CD4-positive, CD25-positive, alpha-beta regulatory T cell (primary cell): ENCODE measurements around the gene MPG. TPM values are rescaled to one million over a fixed set of nuclear protein-coding genes. Genes with fewer than 3 reads are reported as not detected.

Experiments used
- ATAC-seq, 2 donors: fragments of 150-1000 bp; cut with Tn5 transposase; one replicate each; pipeline ENCODE4 v1.10.0; 2021; ENCODE audit warnings: low read depth in 2 of 2, moderate number of reproducible peaks in 2 of 2, moderate library complexity in 1 of 2
- DNase-seq, 3 donors: peaks; one replicate each; pipeline versions ENCODE4 v3.0.0 to v3.0.0-alpha.2; 2012 to 2022; ENCODE audit warnings: mixed read lengths in 1 of 3
- H3K27ac ChIP-seq: one replicate; pipeline ENCODE4 v1.7.0; 2013; ENCODE audit warnings: mild to moderate bottlenecking, low read length; ENCODE audit not compliant: insufficient read depth, poor library complexity, severe bottlenecking
- H3K27me3 ChIP-seq: one replicate; pipeline ENCODE4 v1.7.0; 2013; ENCODE audit warnings: low read length; ENCODE audit not compliant: control insufficient read depth, insufficient read depth
- H3K36me3 ChIP-seq: one replicate; pipeline ENCODE4 v1.7.0; 2013; ENCODE audit warnings: mild to moderate bottlenecking, low read length, moderate library complexity; ENCODE audit not compliant: control insufficient read depth, insufficient read depth
- H3K4me1 ChIP-seq: 2 replicates; pipeline ENCODE4 v1.7.0; 2013; ENCODE audit warnings: mild to moderate bottlenecking, low read length; ENCODE audit not compliant: insufficient read depth, control insufficient read depth, poor library complexity, severe bottlenecking
- H3K4me3 ChIP-seq: one replicate; pipeline ENCODE4 v1.7.0; 2013; ENCODE audit warnings: low read depth, mild to moderate bottlenecking, low read length, moderate library complexity
- H3K9me3 ChIP-seq, 2 experiments: 1 replicate in 1 of 2; 2 replicates in 1 of 2; pipeline ENCODE4 v1.7.0; 2013; ENCODE audit warnings: low read length in 2 of 2, mild to moderate bottlenecking in 1 of 2, moderate library complexity in 1 of 2; ENCODE audit not compliant: control insufficient read depth in 2 of 2
- H3K27ac Mint-ChIP-seq, 3 donors: one replicate each; pipeline ENCODE4 v1.8.0; 2020 to 2022; ENCODE audit warnings: mild to moderate bottlenecking in 3 of 3, mixed read lengths in 3 of 3, moderate library complexity in 2 of 3
- H3K27me3 Mint-ChIP-seq: one replicate; pipeline ENCODE4 v1.8.0; 2022; ENCODE audit warnings: mild to moderate bottlenecking, mixed read lengths
- H3K36me3 Mint-ChIP-seq: one replicate; pipeline ENCODE4 v1.8.0; 2020; ENCODE audit warnings: mixed read lengths
- H3K4me1 Mint-ChIP-seq, 4 donors: one replicate each; pipeline ENCODE4 v1.8.0; 2020 to 2022; ENCODE audit warnings: mixed read lengths in 4 of 4, mild to moderate bottlenecking in 1 of 4
- H3K4me3 Mint-ChIP-seq, 4 donors: one replicate each; pipeline ENCODE4 v1.8.0; 2020 to 2022; ENCODE audit warnings: mild to moderate bottlenecking in 4 of 4, mixed read lengths in 4 of 4, moderate library complexity in 3 of 4
- H3K9me3 Mint-ChIP-seq, 7 donors: one replicate each; pipeline ENCODE4 v1.8.0; 2020 to 2022; ENCODE audit warnings: mixed read lengths in 7 of 7, mild to moderate bottlenecking in 3 of 7, moderate library complexity in 2 of 7
- polyA plus RNA-seq, 4 donors: library from polyadenylated mRNA; unstranded; fragments of 300-500 nt; fragmentation: Illumina TruSeq; gene quantifications; one replicate each; pipeline ENCODE4 v1.2.3, GENCODE V29; 2021
- total RNA-seq: library from RNA; stranded (reverse); gene quantifications from one replicate; pipeline ENCODE4 v1.2.3, GENCODE V29; 2022

The MPG gene
- total and polyA plus RNA-seq, 5 donors from 2014 or later, result 29.2 to 82.7 (median 81.2) TPM

DNA sequence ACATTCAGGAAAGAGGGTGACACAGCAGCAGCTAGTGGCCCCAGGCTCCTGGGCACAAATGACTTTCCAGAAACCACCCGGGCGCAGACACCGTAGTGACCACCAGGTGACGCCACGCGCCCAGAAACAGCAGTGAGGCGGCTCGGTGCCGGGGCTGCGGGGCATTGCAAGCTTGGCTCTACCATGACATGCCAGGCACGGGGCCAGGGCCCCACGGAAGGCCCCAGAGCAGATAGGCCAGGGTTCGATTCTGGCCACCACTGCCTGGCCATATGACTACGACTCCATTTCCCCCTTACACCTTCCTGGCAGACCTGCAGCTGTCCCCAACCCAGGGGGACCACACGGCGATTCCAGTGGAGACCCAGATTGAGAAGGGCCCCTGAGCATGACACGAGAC is 12.3 kb upstream of the MPG start:
- no peaks in the 10 kb centered on the region for H3K36me3 Mint-ChIP-seq
- peaks cover 22% of the 10 kb centered on the region for H3K27me3 Mint-ChIP-seq
- H3K36me3 ChIP-seq, result no peaks in the 10 kb centered on the region
- H3K4me1 ChIP-seq, result no peaks in the 10 kb centered on the region
- no peak overlapping the region for H3K4me3 ChIP-seq
- no peak overlapping the region for H3K27ac Mint-ChIP-seq
- ATAC-seq, result peak; percentile 81 to 84
- H3K9me3 Mint-ChIP-seq, result peaks cover 0 to 2% (median 0%) of the 10 kb centered on the region in 7 donors
- H3K4me3 Mint-ChIP-seq, result no peak overlapping the region
- peaks cover 5% of the 10 kb centered on the region for H3K27me3 ChIP-seq
- H3K4me1 Mint-ChIP-seq, result peaks cover 0 to 6% (median 3%) of the 10 kb centered on the region in 4 donors
- peak; percentile 66 to 82 (median 79) for DNase-seq
- no peak overlapping the region for H3K27ac ChIP-seq
- H3K9me3 ChIP-seq, result no peaks in the 10 kb centered on the region

DNA sequence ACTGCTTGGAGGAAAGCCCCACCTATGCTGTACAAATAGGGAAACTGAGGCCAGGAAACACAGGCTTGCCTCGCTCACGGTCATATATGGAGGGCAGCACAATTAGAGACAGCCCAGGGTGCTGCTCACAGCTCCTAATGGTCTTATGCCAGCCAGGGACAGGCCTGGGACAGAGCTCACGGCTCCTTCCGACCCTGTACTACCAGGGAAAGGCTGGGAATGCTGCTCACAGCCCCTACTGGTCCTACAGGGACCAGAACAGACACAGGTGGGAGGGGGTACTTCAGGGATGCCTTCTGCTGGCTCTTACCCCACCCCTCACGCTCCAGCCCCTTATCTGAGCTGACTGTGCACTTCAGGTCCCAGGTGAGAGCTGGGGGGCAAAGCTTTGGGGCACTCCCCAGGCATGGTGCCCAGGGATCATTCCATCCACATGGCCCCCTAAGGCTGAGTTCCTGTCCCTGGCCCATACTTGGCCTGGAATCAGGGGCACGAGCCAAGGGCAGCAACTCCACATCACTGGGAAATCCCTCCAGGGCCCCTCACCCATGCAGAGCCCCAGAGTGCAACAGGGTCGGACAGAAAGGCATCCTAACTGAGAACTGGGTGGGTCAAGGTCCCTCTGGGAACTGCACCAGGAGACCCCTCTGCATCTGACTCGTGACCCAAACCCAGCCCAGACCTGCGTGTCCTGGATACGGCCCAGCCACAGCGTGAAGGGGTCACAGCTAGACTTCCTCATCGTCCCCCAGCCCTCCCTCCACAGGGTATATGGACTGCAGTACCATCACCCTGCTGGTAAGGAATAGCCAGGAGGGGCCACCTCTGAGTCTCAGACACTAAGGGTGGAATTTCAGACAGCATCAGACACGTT is 11.5 kb upstream of the MPG start:
- DNase-seq (no peak), ATAC-seq (no peak)
- Histone ChIP-seq H3K4me3 (no peak overlapping the region), H3K9me3 (no peaks in the 10 kb centered on the region), H3K27me3 (peaks cover 5% of the 10 kb centered on the region), H3K27ac (no peak overlapping the region), H3K4me1 (no peaks in the 10 kb centered on the region), H3K36me3 (no peaks in the 10 kb centered on the region)
- H3K27me3 Mint-ChIP-seq, result peaks cover 26% of the 10 kb centered on the region
- peaks cover 0 to 2% (median 0%) of the 10 kb centered on the region in 7 donors for H3K9me3 Mint-ChIP-seq
- no peaks in the 10 kb centered on the region for H3K36me3 Mint-ChIP-seq
- H3K4me3 Mint-ChIP-seq, result no peak overlapping the region
- H3K27ac Mint-ChIP-seq, result no peak overlapping the region
- peaks cover 0 to 6% (median 3%) of the 10 kb centered on the region in 4 donors for H3K4me1 Mint-ChIP-seq

DNA sequence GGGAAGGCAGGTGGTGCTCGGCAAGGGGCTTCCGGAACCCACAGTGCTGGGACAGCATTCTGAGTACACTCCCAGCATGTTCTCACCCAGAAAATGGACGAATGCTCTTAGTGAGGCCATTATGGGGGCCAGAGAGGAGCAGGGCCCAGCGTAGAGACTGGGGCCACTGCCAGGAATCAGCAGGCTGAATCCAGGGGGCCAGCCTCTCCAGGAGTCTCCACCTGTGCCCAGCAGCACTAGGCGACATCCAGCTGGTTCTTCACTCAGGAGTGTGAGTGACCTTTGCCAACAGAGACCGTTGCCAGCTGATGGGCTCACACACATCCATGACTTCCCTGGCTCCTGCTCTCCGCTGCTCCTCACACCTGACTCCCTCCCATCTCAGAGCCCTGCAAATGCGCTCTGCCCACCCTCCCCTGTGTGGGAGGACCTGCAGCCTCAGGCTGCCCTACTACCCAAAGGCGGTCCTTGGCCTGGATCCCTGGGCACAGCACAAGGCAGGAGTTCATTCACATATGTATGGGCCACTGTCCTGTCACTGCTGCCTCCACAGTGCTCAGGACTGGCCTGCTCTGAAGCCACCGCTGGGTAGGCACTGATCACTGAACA is 10.7 kb upstream of the MPG start:
- Mint-ChIP-seq H3K27me3 (peaks cover 27% of the 10 kb centered on the region), H3K4me1 (peaks cover 0 to 6% (median 3%) of the 10 kb centered on the region in 4 donors), H3K4me3 (no peak overlapping the region), H3K27ac (no peak overlapping the region), H3K9me3 (peaks cover 0 to 2% (median 0%) of the 10 kb centered on the region in 7 donors), H3K36me3 (no peaks in the 10 kb centered on the region)
- no peak overlapping the region for H3K4me3 ChIP-seq
- no peaks in the 10 kb centered on the region for H3K36me3 ChIP-seq
- ATAC-seq, result no peak
- H3K27ac ChIP-seq, result no peak overlapping the region
- peaks cover 5% of the 10 kb centered on the region for H3K27me3 ChIP-seq
- no peak for DNase-seq
- H3K4me1 ChIP-seq, result no peaks in the 10 kb centered on the region
- no peaks in the 10 kb centered on the region for H3K9me3 ChIP-seq

DNA sequence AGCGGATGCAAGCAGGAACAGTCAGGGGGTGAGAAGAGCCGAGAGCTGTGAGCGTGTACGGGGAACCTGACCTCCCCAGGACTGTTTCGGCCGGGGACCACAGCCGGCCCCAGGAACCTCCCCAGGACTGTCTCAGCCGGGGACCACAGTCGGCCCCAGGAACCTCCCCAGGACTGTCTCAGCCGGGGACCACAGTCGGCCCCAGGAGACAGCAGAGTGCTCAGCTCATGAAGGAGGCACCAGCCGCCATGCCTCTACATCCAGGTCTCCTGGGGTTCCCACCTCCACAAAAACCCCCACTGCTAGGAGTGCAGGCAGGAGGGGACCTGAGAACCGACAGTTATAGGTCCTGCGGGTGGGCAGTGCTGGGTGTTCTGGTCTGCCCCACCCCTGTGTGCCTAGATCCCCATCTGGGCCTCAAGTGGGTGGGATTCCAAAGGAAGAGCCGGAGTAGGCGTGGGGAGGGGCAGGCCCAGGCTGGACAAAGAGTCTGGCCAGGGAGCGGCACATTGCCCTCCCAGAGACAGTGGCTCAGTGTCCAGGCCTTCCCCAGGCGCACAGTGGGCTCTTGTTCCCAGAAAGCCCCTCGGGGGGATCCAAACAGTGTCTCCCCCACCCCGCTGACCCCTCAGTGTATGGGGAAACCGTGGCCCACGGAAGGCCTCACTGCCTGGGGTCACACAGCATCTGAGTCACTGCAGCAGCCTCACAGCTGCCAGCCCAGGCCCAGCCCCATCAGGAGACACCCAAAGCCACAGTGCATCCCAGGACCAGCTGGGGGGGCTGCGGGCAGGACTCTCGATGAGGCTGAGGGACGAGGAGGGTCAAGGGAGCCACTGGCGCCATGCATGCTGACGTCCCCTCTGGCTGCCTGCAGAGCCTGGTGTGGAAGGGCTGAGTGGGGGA is 9.9 kb upstream of the MPG start:
- Mint-ChIP-seq H3K4me1 (peaks cover 0 to 7% (median 6%) of the 10 kb centered on the region in 4 donors), H3K4me3 (no peak overlapping the region), H3K27me3 (peaks cover 32% of the 10 kb centered on the region), H3K27ac (no peak overlapping the region), H3K36me3 (no peaks in the 10 kb centered on the region), H3K9me3 (peaks cover 0 to 2% (median 0%) of the 10 kb centered on the region in 7 donors)
- Histone ChIP-seq H3K4me3 (no peak overlapping the region), H3K4me1 (peaks cover 5% of the 10 kb centered on the region), H3K9me3 (no peaks in the 10 kb centered on the region), H3K36me3 (no peaks in the 10 kb centered on the region), H3K27me3 (peaks cover 9% of the 10 kb centered on the region), H3K27ac (no peak overlapping the region)
- ATAC-seq, result no peak
- no peak for DNase-seq

DNA sequence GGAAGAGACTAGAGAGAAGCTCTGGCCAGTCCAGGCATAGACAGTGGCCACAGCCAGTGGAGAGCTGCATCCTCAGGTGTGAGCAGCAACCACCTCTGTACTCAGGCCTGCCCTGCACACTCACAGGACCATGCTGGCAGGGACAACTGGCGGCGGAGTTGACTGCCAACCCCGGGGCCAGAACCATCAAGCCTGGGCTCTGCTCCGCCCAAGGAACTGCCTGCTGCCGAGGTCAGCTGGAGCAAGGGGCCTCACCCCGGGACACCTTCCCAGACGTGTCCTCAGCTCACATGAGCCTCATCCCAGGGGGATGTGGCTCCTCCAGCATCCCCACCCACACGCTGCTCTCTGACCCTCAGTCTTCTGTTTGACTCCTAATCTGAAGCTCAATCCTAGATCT is 8.8 kb upstream of the MPG start:
- Mint-ChIP-seq H3K27ac (no peak overlapping the region), H3K9me3 (peaks cover 0 to 2% (median 0%) of the 10 kb centered on the region in 7 donors), H3K4me3 (no peak overlapping the region), H3K4me1 (peaks cover 0 to 7% (median 6%) of the 10 kb centered on the region in 4 donors), H3K36me3 (no peaks in the 10 kb centered on the region), H3K27me3 (peaks cover 34% of the 10 kb centered on the region)
- Histone ChIP-seq H3K9me3 (no peaks in the 10 kb centered on the region), H3K27ac (no peak overlapping the region), H3K4me1 (peaks cover 5% of the 10 kb centered on the region), H3K36me3 (no peaks in the 10 kb centered on the region), H3K4me3 (no peak overlapping the region), H3K27me3 (peaks cover 13% of the 10 kb centered on the region)
- DNase-seq (no peak), ATAC-seq (no peak)

DNA sequence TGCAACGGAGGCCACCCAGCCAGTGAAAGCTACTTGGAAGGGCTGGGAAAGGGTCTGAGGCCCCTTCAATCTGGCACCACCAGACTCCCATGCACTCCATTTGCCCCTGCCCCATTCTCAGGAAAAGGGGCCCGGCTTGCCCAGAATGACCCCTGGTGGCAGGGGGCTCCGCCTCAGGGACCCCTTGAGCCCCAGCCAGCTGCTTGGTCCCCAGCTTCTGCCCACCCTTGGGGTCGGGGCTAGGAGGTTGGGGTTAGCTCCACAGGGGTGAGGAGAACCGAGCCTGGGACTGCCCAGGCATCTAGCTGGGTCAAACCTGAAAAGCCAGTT is 6.8 kb upstream of the MPG start:
- H3K36me3 ChIP-seq, result no peaks in the 10 kb centered on the region
- Mint-ChIP-seq H3K9me3 (peaks cover 0 to 2% (median 0%) of the 10 kb centered on the region in 7 donors), H3K27ac (no peak overlapping the region), H3K27me3 (peaks cover 31% of the 10 kb centered on the region), H3K36me3 (no peaks in the 10 kb centered on the region), H3K4me3 (no peak overlapping the region), H3K4me1 (peaks cover 0 to 10% (median 1%) of the 10 kb centered on the region in 4 donors)
- H3K27me3 ChIP-seq, result peaks cover 13% of the 10 kb centered on the region
- H3K9me3 ChIP-seq, result no peaks in the 10 kb centered on the region
- DNase-seq, result no peak
- ATAC-seq, result no peak
- peaks cover 8% of the 10 kb centered on the region for H3K4me1 ChIP-seq
- no peak overlapping the region for H3K27ac ChIP-seq
- no peak overlapping the region for H3K4me3 ChIP-seq

DNA sequence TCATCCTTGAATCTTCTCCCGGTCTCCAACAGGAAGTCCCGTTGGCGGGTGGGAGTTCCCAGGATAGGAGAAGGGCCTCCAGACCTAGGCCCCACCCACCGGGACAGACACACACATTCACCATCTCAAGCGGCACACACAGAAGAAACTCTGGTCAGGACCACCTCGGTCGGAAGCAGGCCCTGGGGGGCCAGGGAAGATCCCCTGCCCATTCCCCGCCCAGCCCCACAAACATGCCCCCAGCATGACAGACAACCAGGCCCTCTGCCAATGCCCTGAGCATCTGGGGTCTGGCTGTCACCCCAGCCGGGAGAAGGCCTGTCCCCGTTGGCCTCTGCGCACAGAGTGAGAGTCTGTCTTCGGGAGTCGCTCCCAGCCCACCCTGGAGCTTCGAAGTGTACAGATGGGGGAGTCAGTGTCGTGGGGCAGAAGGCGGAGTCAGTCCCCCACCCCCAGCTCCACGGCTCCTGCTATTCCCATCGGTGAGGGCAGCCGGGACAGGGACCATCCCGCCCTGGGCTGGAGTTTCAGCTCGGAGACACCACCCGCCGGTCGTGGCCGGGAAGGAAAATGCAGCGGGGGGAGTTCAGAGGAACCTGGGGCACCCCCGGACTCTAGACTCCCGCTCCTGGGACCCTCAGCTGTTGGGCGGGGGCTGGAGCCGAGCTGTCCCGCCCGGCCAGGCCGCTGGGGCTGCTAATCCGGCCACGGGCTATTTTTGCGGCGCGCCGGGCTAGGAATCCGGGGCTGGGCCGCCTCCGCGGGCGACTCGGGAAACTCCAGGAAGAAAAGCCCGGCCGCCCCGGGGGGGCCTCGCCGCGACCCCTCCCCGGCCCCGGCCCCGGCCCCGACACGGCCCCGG is 6.3 kb upstream of the MPG start:
- no peak overlapping the region for H3K27ac ChIP-seq
- no peaks in the 10 kb centered on the region for H3K36me3 ChIP-seq
- no peak overlapping the region for H3K27ac Mint-ChIP-seq
- peaks cover 14% of the 10 kb centered on the region for H3K4me1 ChIP-seq
- peaks cover 0 to 16% (median 5%) of the 10 kb centered on the region in 4 donors for H3K4me1 Mint-ChIP-seq
- ATAC-seq (no peak), DNase-seq (no peak)
- H3K27me3 Mint-ChIP-seq, result peaks cover 31% of the 10 kb centered on the region
- peaks cover 13% of the 10 kb centered on the region for H3K27me3 ChIP-seq
- peaks cover 0 to 2% (median 0%) of the 10 kb centered on the region in 7 donors for H3K9me3 Mint-ChIP-seq
- H3K4me3 Mint-ChIP-seq, result no peak overlapping the region
- H3K9me3 ChIP-seq, result no peaks in the 10 kb centered on the region
- no peak overlapping the region for H3K4me3 ChIP-seq
- no peaks in the 10 kb centered on the region for H3K36me3 Mint-ChIP-seq
